Heart right ventricle (tissue), 16 donors: ENCODE measurements around the gene KRT73. TPM values are rescaled to one million over a fixed set of nuclear protein-coding genes. Genes with fewer than 3 reads are reported as not detected.

Experiments used
- ATAC-seq, 8 donors: fragments of 200-7000 bp; cut with Tn5 transposase; one replicate each; pipeline ENCODE4 v1.9.1; 2020; ENCODE audit warnings: mild to moderate bottlenecking in 8 of 8, moderate library complexity in 8 of 8, moderate number of reproducible peaks in 1 of 8
- DNase-seq, 2 donors: peaks; one replicate each; pipeline ENCODE4 v3.0.0-alpha.2; 2020
- H3K27ac ChIP-seq, 10 donors: fragments of 200-600 bp; sonication (generic) in 2 of 10; one replicate each; pipeline versions ENCODE4 v1.5.0 to v1.8.0; 2020 to 2022; ENCODE audit warnings: mild to moderate bottlenecking in 3 of 10
- H3K27me3 ChIP-seq, 7 donors: fragments of 200-600 bp; one replicate each; pipeline ENCODE4 v1.8.0; 2021 to 2022; ENCODE audit warnings: mild to moderate bottlenecking in 2 of 7
- H3K36me3 ChIP-seq, 9 donors: fragments of 200-600 bp; sonication (generic) in 1 of 9; one replicate each; pipeline versions ENCODE4 v1.5.0 to v1.8.0; 2020 to 2022; ENCODE audit warnings: mild to moderate bottlenecking in 2 of 9
- H3K4me1 ChIP-seq, 9 donors: fragments of 200-600 bp; sonication (generic) in 1 of 9; one replicate each; pipeline versions ENCODE4 v1.5.0 to v1.8.0; 2020 to 2022; ENCODE audit warnings: mild to moderate bottlenecking in 4 of 9
- H3K4me3 ChIP-seq, 10 donors: fragments of 200-600 bp; sonication (generic) in 2 of 10; one replicate each; pipeline versions ENCODE4 v1.5.0 to v1.8.0; 2020 to 2022; ENCODE audit warnings: mild to moderate bottlenecking in 7 of 10, moderate library complexity in 2 of 10
- H3K9me3 ChIP-seq, 11 donors: fragments of 200-600 bp in 10 of 11; sonication (generic) in 2 of 11; one replicate each; pipeline versions ENCODE4 v1.5.0 to v1.8.0; 2013 to 2022; ENCODE audit warnings: mild to moderate bottlenecking in 2 of 11, control low read depth in 1 of 11, moderate library complexity in 1 of 11
- WGBS, 2 donors: extraction: QIAGEN DNeasy Blood & Tissue Kit; methylation state at CpG; one replicate each; pipeline ENCODE4 v1.1.7; 2013; ENCODE audit warnings: inconsistent platforms in 1 of 2; 5-methylcytosine and 5-hydroxymethylcytosine counted together
- intact Hi-C, 10 donors: fragments of 100-400 bp; cut with DNase I; formaldehyde crosslinking; loops; one replicate each; pipeline versions ENCODE4 v1.11.1 to v1.14.2; 2022
- polyA plus RNA-seq, 2 donors: library from polyadenylated mRNA; stranded (reverse); fragments of 200-250 nt; gene quantifications; one replicate each; pipeline ENCODE4 v1.2.3, GENCODE V29; 2013
- total RNA-seq, 10 donors: library from RNA; stranded (reverse); fragmentation: NEBNext Ultra II Directional in 3 of 10; extraction: Animal tissue kit (Norgen Biotek cat#: 25700) in 3 of 10; gene quantifications; one replicate each; pipeline versions ENCODE4 v1.2.1 to v1.2.4, GENCODE V29; 2021 to 2023
- TF ChIP-seq, protein P1 (sequence below), 9 donors: fragments of 200-600 bp; sonication (generic) in 2 of 9; IDR thresholded peaks; one replicate each; pipeline versions ENCODE4 v1.5.0 to v1.8.0; 2021 to 2022; ENCODE audit warnings: antibody characterized with exemption in 9 of 9, mild to moderate bottlenecking in 5 of 9, moderate library complexity in 1 of 9
- donor health status: Arrhythmogenic right ventricular cardiomyopathy.
- donor health status: ischemic (EF 13 %, LVEDD 7.1; RV severe dilation, severe dysfunction).
- donor health status: healthy with polysubstance abuse.
- donor health status: DM: no; HTN: yes; CAD: no.
- donor health status: DM: no; HTN: no; CAD: no.
- donor health status: ischemic (EF 25% LVEDD 6.9; RV normal size, moderate dysfunction).
- donor health status: ischemic (EF 25% LVEDD 5.7; RV mildly dilated, moderate dysfunction).
- donor health status: healthy.
- donor health status: DM: yes; HTN: yes; CAD: no.
- donor health status: Ischemic cardiomyopathy.
- donor health status: ischemic (EF 35%, LVEDD 5.7; RV mildly dilated, moderate dysfunction).
- donor health status: nonischemic (EF 11% LVEDD 7.7; RV severe dilation, severe dysfunction).
- donor health status: DM: yes; HTN: yes; CAD: no.
- donor health status: PGD.
- donor health status: ischemic (EF 29% LVEDD 5.4; RV normal size, mild dysfunction).
- donor health status: nonischemic (EF 23%, LVEDD 6.1; RV moderate dilation, normal function).

The KRT73 gene
- total and polyA plus RNA-seq, 12 donors = not detected

DNA sequence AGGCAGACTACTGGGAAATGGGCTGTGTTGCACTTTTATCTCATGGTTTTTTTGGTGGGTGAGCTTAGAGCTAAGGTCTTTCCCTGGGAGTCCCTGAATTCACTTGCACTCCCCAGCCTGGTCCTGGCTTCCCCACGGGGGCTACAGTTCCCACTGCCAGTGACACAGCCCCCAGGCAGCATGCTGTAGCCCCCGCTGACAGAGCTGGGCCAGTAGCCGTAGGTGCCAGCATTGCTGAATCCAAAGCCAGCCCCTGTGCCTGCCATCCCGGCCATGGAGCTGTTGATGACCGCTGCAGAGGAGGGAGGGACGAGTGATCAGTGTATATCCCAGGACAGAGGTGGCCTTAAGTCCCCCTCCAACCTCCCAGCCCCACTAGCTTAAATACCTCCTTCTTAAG is 10.2 kb downstream of the KRT73 start:
- Histone ChIP-seq H3K4me3 (no peak overlapping the region), H3K27ac (no peak overlapping the region), H3K36me3 (no peaks in the 10 kb centered on the region), H3K27me3 (peaks cover 0 to 71% (median 63%) of the 10 kb centered on the region in 7 donors), H3K9me3 (no peaks in the 10 kb centered on the region), H3K4me1 (no peaks in the 10 kb centered on the region)
- ATAC-seq (no peak), DNase-seq (no peak)
- intact Hi-C loops = no loop called here
- TF ChIP-seq, protein P1, sequence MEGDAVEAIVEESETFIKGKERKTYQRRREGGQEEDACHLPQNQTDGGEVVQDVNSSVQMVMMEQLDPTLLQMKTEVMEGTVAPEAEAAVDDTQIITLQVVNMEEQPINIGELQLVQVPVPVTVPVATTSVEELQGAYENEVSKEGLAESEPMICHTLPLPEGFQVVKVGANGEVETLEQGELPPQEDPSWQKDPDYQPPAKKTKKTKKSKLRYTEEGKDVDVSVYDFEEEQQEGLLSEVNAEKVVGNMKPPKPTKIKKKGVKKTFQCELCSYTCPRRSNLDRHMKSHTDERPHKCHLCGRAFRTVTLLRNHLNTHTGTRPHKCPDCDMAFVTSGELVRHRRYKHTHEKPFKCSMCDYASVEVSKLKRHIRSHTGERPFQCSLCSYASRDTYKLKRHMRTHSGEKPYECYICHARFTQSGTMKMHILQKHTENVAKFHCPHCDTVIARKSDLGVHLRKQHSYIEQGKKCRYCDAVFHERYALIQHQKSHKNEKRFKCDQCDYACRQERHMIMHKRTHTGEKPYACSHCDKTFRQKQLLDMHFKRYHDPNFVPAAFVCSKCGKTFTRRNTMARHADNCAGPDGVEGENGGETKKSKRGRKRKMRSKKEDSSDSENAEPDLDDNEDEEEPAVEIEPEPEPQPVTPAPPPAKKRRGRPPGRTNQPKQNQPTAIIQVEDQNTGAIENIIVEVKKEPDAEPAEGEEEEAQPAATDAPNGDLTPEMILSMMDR (IDR thresholded peaks at IDR 0.05) = no peak
- 67 to 73% methylated on average over 6 of the region's 6 CpGs for WGBS, 2 donors

DNA sequence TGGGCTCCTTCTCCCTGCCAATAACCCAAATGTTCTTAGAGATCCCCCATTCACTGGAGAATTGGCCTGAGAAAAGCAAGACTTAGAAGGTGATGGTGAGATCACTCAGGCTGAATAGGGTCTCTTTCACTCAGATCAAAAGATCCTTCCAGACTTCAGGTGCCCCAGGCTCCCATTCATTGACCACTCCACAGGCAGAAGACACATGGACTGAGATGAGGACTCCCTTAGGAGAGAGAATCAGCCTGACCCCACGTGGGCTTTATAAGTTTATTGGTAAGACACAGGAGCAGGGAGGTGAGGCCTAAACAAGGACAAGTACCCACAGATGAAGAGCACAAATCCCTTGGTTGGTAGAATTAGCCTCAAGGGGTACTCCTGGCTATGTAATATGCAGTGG is 11.0 kb downstream of the KRT73 start:
- Histone ChIP-seq H3K4me3 (no peak overlapping the region), H3K27ac (no peak overlapping the region), H3K36me3 (no peaks in the 10 kb centered on the region), H3K4me1 (no peaks in the 10 kb centered on the region), H3K9me3 (no peaks in the 10 kb centered on the region), H3K27me3 (peaks cover 0 to 77% (median 68%) of the 10 kb centered on the region in 7 donors)
- intact Hi-C loops = no loop called here
- TF ChIP-seq, protein P1 (IDR thresholded peaks at IDR 0.05) = no peak
- 60 to 62% methylated on average over 1 of the region's 1 CpG for WGBS, 2 donors
- DNase-seq (no peak), ATAC-seq (no peak)

DNA sequence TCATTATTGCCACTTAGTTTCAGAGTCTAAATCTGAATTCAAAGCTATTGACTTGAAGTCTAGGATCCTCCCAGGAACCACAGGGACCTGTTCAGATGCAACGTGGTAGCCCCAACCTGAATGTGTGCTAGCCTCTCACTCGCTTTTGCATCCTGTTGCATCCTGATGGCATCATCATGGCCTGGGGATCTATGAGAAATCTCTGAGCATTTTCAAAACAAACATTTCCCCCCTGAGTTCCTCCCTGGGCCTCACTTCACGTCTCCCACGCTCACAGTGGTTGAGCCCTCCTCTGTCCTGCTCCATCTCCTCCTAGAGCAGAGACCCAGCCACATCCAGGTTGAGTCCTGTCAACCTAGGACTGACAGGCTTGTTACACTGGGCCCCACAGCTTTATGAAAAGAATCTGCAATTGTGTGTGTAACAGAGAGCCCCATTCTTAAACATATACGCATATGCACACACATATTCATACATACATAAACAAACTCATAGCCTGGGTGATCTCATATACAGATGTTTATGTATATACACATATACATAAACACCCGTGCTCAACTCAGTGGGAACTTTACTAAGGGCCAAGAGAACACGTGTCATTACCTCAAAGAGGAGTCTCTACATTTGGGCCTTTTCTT is 11.7 kb downstream of the KRT73 start:
- Histone ChIP-seq H3K9me3 (no peaks in the 10 kb centered on the region), H3K27me3 (peaks cover 3 to 80% (median 68%) of the 10 kb centered on the region in 7 donors), H3K4me3 (no peak overlapping the region), H3K36me3 (no peaks in the 10 kb centered on the region), H3K27ac (no peak overlapping the region), H3K4me1 (no peaks in the 10 kb centered on the region)
- intact Hi-C loops = no loop called here
- DNase-seq = no peak
- ATAC-seq = no peak
- TF ChIP-seq, protein P1 (IDR thresholded peaks at IDR 0.05) = no peak
- WGBS, 2 donors = 79 to 84% methylated on average over 7 of the region's 7 CpGs

DNA sequence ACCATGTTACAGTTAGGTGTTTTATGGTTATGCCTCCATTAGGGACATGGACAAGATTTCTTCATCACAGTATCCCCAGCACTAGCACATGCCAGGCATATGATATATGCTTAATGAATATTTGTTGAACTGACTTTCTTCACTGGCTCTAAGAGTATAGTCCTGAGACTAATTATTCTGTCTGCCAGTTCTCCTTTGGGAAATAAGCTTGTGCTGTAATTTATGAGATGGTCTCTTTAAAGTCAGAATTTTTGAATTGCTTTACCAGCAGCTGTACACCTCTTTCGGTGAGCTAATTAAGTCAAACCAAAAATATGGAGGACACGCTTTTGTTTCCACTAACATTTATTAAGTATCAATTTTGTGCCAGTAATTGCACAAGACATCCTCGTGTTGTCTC is 12.3 kb downstream of the KRT73 start:
- no peak for ATAC-seq
- 79 to 83% methylated on average over 3 of the region's 3 CpGs for WGBS, 2 donors
- H3K27me3 ChIP-seq = peaks cover 9 to 80% (median 71%) of the 10 kb centered on the region in 7 donors
- intact Hi-C loops = no loop called here
- peaks cover 0 to 4% (median 0%) of the 10 kb centered on the region in 9 donors for H3K4me1 ChIP-seq
- H3K9me3 ChIP-seq = no peaks in the 10 kb centered on the region
- TF ChIP-seq, protein P1 (IDR thresholded peaks at IDR 0.05) = no peak
- DNase-seq = no peak
- H3K4me3 ChIP-seq = no peak overlapping the region
- no peak overlapping the region for H3K27ac ChIP-seq
- H3K36me3 ChIP-seq = no peaks in the 10 kb centered on the region
